CMK (cell line): ENCODE data around the gene LRRC73.
"Not testable (repeated sequence)": the region's sequence is repeated elsewhere in the genome, so short reads cannot be mapped to it uniquely, and the experiment has no call there.

Source experiments
- DNase-seq: peaks from one replicate; pipeline ENCODE4 v3.0.0-alpha.2; 2010; ENCODE audit warnings: low read depth

The LRRC73 gene

GRCh38 chr6:43461936-43462335, 48.2 kb downstream of the LRRC73 start:
- no peak for DNase-seq

DNA sequence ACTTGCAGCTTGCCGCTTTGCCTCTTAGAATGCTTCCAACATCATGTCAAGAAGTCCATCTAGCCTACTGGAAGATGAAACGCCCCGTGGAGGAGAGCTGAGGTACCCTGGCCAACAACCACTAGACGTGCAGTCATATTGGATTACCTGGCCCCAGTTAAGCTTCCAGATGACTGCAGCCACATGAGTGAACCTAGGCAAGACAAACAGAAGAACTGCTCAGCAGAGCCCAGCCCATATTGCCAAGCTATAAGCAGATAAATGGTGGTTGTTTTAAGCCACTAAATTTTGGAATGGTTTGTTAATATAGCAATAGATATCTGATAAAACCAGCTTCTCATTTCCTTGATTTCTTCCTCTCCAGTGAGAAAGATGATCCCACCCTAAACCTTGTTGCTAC, 50.1 kb downstream of the LRRC73 start:
- no peak for DNase-seq

DNA sequence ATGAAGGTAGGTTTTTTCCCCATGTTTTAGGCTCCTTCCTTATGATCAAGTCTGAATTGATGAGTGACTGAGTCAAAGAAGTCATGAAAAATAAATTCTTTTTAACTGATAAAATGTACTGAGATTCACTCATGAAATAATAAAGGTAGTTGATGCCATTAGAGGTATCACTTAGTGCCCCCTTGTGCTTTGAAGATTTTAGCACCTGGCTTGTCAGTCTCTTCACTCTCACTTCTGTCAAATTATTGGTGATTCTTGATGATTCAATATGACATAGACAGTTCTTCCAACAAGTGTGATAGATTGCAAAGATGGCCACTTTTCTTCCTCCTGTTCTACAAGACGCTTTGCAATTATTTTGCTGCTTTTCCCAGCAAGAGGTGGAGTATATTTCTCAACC, 50.6 kb downstream of the LRRC73 start:
- DNase-seq = no peak

DNA sequence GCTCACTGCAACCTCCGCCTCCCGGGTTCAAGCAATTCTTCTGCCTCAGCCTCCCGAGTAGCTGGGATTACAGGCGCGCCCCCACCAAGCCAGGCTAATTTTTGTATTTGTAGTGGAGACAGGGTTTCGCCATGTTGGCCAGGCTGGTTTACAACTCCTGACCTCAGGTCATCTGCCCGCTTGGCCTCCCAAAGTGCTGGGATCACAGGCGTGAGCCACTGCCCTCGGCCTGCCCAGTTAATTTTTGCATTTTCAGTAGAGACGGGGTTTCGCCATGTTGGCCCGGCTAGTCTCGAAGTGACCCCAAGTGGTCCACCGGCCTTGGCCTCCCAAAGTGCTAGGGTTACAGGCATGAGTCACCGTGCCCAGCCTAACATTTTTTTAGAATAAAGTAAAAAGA, 52.0 kb downstream of the LRRC73 start:
- not testable (repeated sequence) for DNase-seq

GRCh38 chr6:43457643-43458042, 52.5 kb downstream of the LRRC73 start:
- DNase-seq = no peak
